Stimulated activated CD8-positive, alpha-beta memory T cell treated with anti-CD3 and anti-CD28 coated beads, Interleukin-12 subunit alpha, Interleukin-12 subunit beta, amount 100 ng/mL, for 1 hour (primary cell): ENCODE results near the gene TNN.
"Not testable (repeated sequence)": the region's sequence is repeated elsewhere in the genome, so short reads cannot be mapped to it uniquely, and the experiment has no call there.

Experiments used
- DNase-seq: peaks from one replicate; pipeline ENCODE4 v3.0.0-alpha.2; 2020; ENCODE audit warnings: low read depth

TNN gene

DNA sequence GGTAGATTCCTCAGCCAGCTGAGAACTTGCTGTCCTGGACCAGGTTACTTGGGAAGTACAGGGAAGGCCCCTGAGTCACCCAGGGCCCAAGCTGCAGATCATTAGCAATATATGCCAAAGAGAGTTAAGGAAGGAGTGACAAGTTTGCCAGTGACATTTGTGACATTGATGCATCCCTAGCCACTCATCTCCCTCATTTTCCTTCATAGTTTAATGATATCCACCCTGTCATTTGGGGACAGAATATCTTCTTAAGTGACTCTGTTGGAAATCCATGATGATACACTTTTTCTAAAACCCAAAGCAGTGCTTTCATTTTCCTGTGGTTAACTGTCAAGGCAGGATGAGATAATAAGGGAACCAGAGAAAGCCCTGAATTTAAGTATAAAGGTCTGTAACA, 3.2 kb downstream of the TNN start:
- no peak for DNase-seq

DNA sequence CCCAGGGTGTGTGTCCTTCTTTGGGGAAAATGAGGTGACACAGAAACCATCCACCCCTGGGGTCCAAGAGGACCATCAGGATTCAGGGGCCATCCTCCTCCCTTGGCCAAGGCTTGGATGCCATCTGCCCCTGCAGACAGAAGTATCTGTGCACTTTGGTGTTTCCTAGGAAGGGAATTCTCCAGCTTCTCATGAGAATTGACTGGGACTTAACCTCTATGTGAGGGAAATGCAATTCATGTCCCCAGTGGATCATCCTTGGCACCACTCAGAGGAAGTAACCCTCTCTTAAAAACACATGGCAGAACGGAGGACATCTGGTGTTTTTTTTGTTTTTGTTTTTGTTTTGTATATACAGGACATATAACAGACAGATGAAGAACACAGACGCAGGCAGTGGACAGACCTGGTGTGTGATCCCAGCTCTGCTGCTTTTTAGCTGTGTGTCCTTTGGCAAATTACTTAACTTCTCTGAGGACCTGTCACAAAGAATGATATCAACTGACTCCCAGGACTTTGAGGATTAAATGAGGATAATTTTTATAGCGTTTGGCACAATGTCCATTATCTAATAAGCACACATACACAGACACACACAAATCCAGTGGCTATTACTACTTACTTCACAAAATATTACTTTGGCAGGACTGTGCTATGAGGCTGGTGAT, 3.8 kb downstream of the TNN start:
- DNase-seq: no peak

DNA sequence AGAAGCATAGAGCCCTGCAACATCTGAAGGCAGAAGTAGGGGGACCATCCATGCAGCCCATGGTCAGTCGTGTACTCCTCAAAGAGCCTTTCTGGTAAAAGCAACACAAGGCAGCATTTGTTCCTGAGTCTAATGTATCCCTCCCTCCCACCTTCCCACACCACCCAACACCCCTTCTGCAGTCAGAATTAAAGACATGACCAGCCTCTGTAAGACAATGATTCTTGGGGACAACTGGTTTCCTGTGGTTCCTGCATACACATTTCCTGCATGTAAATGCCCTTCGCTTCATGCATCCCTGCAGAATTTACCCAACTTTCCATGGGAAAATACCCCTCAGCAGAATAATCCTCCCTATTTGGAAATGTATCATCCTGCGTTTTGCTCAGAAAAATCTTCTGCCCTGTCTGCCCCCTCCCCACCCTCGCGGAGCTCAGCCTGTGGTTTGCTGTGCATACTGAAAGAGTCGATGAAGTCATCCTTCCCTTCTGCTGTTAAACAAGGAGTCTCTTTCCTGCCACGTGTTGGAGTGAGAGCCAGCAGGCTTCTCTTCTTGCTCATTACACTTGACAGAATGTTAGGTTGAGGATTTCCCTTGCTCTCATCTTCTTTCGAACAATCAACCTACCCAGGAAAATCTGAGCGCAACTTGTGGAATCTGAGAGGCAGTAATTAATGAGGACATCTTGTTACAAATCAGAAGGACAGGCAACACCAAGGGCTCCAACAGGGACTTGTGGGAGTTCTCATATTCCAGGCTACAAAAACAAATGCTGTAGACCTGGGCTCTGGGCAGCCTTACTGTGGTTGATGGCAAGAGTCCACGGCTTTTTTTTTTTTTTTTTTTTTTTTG, 4.7 kb downstream of the TNN start:
- DNase-seq: no peak

DNA sequence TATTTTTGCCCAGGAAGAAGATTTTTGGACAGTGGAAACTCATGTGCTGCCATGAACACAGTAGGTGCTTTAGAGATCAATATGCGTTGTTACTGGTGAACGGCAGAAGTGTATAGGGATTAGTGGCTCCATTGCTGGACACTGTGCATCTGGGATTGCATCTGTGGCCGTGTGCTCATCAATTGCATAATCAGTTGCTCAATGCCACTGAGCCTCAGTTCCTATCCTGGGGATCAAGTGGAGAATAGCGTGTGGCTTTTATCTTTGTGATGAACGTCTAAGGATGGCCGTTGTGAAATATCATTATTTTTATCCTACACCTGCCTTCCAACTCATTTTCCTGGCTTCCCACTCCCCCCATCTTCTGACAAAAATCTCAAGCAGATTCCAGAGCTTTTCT, 5.4 kb downstream of the TNN start:
- no peak for DNase-seq

DNA sequence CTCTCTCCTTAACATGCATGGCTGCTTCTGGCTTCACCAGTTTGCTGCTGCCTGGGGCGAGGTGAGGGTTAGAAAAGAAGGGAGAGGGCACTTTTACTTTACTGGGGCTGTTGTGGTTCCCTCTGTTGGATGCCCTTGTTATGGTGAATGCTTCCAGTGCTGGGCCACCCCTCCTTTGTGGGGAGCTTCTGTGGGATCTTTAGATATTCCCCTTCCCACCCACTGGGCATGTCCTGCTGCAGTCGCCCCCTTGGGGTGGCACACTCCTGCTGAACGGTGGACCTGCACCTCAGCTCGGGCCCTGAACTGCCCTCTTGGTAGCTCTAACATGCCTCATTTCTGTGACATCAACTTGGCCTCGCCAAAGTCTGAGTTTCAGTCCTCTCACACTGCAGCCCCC, 6.0 kb downstream of the TNN start:
- DNase-seq: no peak

DNA sequence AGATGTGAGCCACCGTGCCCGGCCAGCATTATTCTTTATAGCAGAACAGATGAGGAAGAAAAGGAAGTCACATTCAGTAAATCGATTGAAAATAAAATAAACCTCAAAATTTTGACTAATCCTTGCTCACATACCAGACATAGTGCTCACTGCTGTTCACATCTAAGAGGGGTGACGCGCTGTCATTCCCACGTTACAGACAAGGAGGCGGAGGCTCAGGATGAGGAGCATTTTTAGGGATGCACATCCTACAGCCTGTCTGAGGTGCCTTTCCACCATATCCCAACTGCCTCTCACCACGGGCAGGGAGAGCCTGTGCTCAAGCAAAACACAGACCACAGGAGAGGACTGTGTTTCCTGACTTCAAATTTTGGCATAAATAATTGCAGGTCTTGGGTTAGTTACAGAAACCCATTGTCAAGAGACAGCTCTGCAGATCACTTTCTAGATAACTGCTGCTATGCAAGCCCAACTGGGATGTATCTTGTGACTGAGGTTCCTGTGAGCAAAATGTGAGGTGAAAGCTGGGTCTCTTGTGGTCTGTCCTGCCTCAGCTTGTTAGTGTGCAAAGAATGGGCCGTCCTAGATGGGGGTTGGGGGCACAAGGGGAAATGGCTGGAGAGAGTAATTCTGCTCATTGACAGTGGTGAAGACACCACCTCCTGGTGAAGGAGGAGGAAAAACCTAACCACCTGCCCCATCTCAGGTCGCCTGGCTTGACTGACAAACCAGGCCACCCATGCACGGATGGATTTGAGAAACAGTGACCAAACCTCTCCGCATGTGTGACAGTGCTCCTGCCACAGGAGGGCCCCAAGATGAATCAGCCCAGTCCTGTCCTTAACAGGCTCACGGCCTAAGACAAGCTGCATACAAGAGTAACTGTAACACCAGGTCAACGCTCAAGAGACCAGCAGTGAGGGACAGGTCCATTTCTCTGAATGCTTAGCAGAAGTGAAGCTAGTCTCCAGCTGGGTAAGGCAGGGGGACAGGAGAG, 8.2 kb downstream of the TNN start:
- no peak for DNase-seq

DNA sequence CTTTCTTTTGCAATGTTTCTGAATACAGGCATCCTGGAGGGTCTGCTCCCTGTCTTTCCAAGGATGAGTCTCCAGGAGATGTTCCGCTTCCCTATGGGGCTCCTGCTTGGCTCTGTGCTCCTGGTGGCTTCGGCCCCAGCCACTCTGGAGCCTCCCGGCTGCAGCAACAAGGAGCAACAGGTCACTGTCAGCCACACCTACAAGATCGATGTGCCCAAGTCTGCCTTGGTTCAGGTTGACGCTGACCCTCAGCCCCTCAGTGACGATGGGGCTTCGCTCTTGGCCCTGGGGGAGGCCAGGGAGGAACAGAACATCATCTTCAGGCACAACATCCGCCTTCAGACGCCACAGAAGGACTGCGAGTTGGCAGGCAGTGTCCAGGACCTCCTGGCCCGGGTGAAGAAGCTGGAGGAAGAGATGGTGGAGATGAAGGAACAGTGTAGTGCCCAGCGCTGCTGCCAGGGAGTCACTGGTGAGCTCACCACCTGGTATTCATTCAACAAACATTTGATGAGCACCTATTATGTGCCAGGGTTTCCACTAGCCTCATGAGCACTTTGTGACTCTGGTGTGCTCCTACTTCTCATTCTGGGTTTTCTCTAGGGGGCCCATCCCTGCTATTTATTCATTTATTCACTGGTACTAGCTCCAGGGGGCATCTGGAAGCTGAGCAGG, 9.9 kb downstream of the TNN start:
- no peak for DNase-seq

DNA sequence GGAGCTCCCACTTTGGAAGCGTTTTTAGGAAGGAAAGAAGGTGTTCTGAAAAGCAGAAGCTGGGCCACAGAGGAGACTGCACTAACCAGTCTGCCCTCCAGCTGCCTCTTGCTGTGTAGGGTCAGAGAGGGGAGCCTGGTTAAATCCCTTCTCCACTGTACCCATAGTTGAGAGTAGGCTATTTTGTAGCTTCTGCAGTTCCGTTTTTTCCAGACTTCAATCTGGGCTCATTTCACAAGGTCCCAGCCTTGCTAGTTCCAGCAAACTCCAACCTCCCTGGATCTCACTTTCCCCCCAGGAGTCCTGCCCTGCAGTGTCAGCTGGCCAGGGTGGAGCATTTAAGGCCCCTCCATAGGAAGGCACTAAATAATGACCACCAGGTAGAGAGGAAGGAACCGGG, 11.0 kb downstream of the TNN start:
- no peak for DNase-seq

DNA sequence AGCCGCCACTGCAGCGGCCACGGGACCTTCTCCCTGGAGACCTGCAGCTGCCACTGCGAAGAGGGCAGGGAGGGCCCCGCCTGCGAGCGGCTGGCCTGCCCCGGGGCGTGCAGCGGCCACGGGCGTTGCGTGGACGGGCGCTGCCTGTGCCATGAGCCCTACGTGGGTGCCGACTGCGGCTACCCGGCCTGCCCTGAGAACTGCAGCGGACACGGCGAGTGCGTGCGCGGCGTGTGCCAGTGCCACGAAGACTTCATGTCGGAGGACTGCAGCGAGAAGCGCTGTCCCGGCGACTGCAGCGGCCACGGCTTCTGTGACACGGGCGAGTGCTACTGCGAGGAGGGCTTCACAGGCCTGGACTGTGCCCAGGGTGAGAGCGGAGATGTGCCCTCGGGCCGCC, 11.7 kb downstream of the TNN start:
- no peak for DNase-seq

DNA sequence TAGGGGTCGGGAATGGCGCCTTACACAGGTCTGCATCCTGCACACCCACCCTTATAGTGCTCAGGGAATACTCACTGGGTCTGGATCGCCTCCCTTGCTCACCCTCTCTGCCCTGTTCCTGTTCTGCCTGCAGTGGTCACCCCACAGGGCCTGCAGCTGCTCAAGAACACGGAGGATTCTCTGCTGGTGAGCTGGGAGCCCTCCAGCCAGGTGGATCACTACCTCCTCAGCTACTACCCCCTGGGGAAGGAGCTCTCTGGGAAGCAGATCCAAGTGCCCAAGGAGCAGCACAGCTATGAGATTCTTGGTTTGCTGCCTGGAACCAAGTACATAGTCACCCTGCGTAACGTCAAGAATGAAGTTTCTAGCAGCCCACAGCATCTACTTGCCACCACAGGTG, 12.4 kb downstream of the TNN start:
- DNase-seq: no peak

DNA sequence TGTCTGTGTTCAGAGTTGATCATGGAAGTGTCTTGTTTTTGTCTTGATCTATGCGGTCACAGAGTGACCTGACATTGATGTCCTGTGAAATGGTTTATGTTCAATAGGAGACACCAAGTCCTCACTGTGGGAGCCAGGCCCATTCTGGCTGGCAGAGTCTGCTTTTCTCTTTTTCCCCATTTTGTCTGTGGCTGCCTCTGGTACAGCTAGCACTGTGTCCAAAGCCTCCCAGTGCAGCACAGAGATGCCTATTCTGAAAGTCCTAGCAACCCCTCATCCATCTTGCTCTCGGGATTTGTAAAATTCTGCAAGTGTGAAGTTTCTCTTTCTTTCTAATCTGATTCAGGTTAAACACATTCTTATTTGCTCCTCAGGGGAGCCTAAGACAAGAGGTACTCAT, 14.3 kb downstream of the TNN start:
- no peak for DNase-seq

DNA sequence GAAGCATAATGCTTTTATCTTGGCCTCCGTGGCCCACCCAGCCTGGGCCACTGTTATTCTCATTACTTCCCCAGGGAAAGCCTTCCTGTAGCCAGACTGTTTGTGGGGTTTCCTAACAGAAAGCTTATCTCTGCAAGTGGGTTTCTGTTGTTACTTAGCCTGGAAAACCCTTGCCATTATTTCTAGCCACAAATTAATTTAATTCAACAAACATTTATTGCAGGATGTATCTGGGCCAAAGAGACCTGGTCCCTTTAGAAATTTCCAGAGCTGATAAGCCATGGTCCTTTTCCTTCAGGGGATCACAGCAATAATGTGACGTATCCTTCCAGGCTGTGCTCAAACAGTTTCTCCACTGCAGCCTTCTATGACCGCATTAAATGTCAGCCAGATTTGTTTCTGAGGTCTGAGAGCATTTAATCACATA, 20.9 kb downstream of the TNN start:
- no peak for DNase-seq

DNA sequence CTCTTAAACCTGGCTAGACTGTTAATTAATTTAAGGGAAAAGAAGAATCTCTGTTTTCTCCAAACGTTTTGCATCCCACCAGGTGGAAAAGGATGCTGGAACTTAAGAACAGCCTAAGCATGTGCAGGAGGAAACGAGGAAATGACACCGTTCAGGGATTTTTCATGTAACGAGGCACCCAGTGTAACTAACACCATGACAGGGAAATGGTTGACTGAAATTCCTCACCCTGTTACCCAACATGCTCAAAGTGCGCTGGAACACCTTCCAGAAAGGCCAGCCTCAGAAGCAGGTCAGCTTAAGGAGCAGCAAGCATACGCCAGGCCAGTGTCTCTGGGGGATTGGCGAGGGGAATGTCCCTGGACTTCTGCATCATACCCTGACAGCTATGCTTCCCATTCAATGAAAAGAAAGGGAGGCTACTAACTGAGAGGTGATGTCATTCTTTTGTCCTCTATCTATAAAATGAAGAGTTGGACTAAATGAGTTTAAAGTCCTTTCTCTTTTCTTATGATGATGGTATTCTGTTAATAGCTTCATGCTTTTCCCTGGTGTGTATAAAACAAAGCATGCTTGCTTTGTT, 21.6 kb downstream of the TNN start:
- DNase-seq: no peak

DNA sequence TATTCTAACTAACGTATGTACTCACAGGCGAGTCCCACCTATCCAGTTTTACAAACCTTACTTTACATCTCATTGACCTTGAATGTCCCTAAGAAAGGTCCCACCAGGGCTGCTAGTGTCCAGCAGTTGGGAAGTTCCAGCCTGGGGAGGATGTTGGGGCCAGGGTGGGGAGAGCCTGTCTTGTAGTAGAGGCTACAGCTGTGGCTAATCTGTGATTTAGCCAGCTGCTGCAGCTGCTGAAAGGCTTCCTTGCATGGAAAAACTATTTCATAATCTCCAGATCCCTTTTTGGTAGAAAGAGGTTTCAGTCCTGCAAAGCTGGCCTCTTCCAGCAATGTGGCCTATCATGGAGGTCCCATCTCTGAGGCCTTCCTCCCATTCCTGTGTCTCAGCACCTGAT, 23.1 kb downstream of the TNN start:
- DNase-seq: no peak

DNA sequence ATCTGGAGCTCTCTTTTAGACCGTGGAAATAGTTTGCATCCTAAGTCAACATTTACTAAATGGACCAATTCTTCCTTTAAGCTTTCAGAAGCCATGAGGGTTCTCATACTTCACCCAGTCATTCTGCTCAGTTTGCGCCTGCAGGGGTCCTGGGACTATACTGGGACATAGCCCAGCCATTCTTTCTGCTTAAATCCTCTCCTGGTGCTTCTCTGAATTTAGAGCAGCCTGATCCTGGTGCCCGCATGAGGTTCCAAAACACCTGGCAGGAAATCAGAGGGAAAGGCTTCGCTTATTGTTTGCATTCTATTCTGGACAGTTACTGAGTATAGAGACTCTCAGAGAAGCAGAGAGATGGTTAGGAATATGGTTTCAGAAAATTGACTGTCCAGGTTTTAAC, 27.0 kb downstream of the TNN start:
- no peak for DNase-seq

DNA sequence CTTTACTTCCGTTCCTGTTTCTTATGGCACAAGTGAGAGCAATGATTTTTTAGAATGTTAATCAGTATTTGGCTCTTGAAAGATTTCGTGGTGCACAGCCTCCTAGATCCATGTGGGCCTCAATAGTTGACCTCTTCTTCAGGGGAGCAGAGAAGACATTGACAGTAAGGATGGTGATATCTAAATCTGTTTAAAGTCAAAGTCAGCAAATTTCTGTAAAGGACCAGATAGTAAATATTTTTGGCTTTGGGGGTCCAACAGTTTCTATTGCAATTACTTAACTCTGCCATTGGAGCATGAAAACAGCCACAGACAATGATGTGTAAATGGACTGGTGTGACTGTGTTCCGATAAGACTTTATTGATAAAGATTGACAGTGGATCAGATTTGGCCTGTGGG, 27.4 kb downstream of the TNN start:
- no peak for DNase-seq

DNA sequence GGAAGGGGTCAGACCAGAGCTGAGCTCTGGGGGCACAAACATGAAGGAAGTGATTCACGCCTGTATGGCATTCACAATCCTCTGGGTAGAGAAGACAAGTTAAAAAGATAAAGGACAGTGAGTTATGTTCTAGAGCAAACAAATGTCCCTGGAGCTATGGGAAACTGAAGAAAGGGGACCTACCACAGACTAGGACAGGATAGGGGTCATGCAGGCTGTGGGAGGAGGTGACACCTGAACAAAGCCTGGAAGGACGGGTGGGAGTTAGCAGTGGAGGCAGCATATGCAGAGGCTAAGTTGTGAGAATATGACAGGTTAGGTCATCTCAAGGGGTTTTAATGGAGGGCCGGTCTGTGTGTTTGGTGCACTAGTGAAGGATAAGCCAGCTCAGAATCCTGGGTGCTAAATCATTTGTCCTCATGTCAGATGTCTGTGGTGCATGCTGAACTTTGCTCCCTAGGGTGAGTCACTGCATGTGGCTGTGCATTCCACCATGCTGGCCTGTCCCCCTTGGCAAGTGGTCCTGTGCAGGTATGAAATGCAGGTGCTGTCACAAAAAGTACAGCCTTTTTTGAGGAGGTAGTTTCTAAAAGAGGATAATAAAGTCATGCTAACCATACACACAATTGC, 28.5 kb downstream of the TNN start:
- DNase-seq: no peak

DNA sequence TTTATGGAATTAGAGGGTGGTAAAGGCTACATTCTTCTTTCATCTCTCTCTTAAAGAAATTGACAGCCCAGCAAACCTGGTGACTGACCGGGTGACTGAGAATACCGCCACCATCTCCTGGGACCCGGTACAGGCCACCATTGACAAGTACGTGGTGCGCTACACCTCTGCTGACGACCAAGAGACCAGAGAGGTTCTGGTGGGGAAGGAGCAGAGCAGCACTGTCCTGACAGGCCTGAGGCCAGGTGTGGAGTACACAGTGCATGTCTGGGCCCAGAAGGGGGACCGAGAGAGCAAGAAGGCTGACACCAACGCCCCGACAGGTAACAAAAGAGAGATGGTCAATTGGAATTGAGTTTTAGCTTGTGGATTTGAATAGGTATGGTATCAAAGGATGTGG, 29.7 kb downstream of the TNN start:
- no peak for DNase-seq

DNA sequence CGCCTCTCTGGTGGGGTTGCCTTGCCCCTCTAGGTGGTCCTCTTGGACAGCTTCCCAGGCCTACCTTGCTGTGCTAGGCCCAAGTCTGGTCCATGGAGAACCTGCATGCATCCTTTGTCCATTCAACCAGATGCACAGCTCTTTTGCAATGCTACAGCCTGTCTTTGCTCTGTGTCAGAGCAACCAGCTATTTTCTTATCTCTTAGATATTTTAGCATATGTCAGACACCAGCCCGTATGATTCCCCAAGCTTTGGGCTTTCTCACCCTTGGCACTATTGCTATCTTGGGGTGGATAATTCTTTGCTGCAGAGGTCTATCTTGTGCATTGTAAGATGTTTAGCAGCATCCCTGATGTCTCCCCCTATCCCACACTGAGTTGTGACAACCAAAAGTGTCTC, 32.3 kb downstream of the TNN start:
- no peak for DNase-seq

DNA sequence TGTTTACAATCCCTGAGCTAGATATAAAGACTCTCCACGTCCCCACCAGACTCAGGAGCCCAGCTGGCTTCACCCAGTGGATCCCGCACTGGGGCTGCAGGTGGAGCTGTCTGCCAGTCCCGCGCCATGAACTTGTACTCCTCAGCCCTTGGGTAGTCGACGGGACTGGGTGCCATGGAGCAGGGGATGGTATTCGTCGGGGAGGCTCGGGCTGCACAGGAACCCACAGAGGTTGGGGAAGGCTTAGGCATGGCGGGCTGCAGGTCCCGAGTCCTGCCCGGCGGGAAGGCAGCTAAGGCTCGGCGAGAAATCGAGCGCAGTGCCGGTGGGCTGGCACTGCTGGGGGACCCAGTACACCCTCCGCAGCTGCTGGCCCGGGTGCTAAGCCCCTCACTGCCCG, 34.5 kb downstream of the TNN start:
- not testable (repeated sequence) for DNase-seq

DNA sequence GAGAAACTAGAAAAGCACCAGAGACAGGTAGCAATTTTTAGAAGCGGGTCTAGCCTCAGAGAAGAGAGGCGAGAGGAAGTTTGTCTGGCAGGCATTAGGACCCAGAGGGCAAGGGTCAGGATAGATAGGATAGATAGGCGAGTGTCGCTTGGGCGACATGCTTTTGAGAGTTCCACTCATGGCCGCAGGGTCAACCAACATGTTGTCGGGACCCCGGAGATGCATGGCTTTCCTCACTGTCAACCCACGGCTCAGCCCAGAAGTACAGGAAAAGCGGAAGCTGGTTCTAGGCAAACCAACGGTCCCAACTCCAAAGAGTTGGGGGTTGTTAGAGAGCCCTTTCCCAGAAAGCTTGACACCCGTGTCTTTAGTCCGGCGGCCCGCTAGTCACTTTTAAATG, 38.9 kb downstream of the TNN start:
- DNase-seq: not testable (repeated sequence)
